NT2/D1 (cell line): ENCODE measurements around the gene GLB1L3.

Source experiments
- SUZ12 ChIP-seq: IDR thresholded peaks from 2 replicates; pipeline ENCODE4 v1.6.1; 2011; ENCODE audit not compliant: insufficient read length, insufficient read depth; ENCODE audit errors: extremely low read depth
- YY1 ChIP-seq: IDR thresholded peaks from 2 replicates; pipeline ENCODE4 v1.6.1; 2011; ENCODE audit not compliant: insufficient read length, insufficient read depth

- TF ChIP-seq SUZ12 (no peak), YY1 (no peak)
Observed at GRCh38 chr11:134291196-134291595, 15.0 kb downstream of the GLB1L3 start.
